Effector CD4-positive, alpha-beta T cell (primary cell): ENCODE measurements around the gene KCNQ1.
"Not testable (repeated sequence)": the region's sequence is repeated elsewhere in the genome, so short reads cannot be mapped to it uniquely, and the experiment has no call there.

ENCODE experiments used
- DNase-seq: peaks from one replicate; pipeline ENCODE4 v3.0.0-alpha.2; 2020

The KCNQ1 gene

GRCh38 chr11:2625183-2625582 is 180.4 kb downstream of the KCNQ1 start:
- DNase-seq: no peak

- DNase-seq: no peak
Observed at GRCh38 chr11:2630679-2631078, 185.9 kb downstream of the KCNQ1 start.

GRCh38 chr11:2631161-2631560 is 186.4 kb downstream of the KCNQ1 start:
- no peak for DNase-seq

GRCh38 chr11:2639763-2640162 is 195.0 kb downstream of the KCNQ1 start:
- DNase-seq: not testable (repeated sequence)

GRCh38 chr11:2641623-2642022 is 196.8 kb downstream of the KCNQ1 start:
- no peak for DNase-seq

- DNase-seq: no peak
Observed at GRCh38 chr11:2643746-2644145, 198.9 kb downstream of the KCNQ1 start.

- DNase-seq: no peak
Observed at GRCh38 chr11:2644844-2645778, 200.3 kb downstream of the KCNQ1 start.

DNA sequence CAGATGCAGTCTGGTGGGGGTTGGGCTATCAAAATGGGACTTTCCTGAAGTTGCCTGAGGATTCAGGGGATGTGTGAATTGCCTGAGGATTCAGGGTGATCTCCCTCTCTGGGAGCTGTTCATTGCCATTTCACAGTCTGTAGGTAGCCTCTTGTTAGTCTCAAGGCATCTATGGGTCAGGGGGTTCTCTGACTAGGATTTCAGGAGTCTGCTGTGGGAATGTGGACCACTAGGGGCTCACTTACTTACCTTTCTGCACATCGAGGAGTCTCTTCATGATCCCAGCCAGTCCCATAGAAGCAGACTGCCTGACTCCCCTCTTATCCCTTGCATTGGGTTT is 200.9 kb downstream of the KCNQ1 start:
- DNase-seq: no peak

GRCh38 chr11:2647167-2647566 is 202.4 kb downstream of the KCNQ1 start:
- no peak for DNase-seq

DNA sequence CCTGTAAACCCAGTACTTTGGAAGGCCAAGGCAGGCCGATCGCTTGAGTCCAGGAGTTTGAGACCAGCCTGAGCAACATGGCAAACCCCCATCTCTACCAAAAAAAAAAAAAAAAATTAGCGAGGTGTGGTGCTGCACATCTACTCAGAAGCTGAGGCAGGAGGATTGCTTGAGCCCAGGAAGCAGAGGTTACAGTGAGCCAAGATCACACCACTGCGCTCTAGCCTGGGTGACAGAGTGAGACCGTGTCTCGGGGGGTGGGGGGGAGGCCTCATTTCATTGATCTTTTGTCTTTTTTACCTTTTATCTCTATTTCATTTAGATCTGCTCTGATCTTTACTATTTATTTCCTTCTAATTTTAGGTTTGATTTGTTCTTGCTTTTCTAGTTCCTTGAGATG is 203.1 kb downstream of the KCNQ1 start:
- no peak for DNase-seq

GRCh38 chr11:2649400-2649799 is 204.6 kb downstream of the KCNQ1 start:
- no peak for DNase-seq

DNA sequence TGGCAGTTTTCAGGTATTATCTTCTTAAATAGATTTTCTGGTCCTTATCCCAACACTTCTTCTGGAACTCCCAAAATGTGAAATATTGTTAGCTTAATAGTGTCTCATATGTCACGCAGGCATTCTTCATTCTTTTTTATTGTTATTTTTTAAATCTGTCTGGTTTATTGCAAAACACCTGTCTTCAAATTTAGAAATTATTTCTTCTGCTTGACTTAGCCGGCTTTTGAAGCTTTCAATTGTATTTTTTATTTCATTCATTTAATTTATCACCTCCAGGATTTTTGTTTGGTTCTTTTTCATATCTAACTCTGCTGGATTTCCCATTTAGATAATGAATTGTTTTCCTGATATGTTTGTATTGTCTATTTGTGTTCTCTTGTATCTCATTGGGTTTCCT is 205.0 kb downstream of the KCNQ1 start:
- no peak for DNase-seq

DNA sequence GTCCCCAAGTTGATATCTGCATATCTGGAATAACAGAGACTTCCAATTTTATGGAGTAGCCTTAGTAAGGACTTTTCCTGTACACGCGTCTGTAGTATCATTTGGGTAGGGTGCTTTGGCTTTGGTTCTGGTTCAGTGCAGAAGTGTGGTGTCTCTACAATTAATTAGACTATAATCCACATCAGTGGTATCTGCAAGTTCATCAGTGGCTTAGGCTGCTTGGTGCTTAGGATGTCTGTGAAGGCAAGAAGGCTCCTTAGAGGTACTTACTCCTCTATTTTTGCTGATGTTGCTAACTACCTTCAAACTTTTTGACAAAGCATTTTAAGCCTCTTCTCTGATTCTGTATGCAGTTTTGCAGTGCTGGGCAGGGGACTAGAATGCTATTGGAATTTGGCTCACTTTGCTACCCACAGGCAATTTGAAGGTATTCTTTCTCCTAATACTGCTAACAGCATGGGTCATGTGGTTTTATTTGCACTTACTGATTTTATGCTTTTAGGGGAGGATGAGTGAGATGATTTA is 205.6 kb downstream of the KCNQ1 start:
- no peak for DNase-seq

DNA sequence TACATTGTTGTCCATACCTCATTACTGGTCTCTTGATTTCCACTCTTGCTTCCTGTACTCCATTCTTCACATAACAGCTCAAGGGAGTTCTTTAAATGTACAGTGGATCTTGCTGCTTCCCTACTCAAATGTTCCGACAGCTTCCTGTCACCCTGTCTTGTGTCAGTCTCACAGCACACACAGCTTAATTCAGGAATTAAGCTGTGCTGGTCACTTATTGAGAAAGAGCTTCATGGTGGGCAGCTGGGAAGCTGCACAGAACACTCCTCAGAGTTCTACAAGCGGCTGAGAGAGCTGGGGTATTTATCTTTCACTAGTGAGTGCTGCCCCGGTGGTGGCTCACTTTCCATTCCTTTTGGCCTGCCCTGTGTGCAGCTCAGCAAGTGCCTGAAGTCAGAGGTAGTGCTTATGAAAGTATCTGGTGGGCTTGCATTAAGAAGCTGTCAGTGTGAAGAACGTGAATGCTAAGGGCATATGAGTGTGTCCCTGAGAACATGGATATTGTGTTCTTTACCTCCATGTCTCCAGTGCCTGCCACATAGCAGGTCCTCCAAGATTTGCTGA is 206.3 kb downstream of the KCNQ1 start:
- DNase-seq: no peak

GRCh38 chr11:2651826-2652271 is 207.0 kb downstream of the KCNQ1 start:
- no peak for DNase-seq

GRCh38 chr11:2652333-2653197 is 207.8 kb downstream of the KCNQ1 start:
- DNase-seq: no peak

DNA sequence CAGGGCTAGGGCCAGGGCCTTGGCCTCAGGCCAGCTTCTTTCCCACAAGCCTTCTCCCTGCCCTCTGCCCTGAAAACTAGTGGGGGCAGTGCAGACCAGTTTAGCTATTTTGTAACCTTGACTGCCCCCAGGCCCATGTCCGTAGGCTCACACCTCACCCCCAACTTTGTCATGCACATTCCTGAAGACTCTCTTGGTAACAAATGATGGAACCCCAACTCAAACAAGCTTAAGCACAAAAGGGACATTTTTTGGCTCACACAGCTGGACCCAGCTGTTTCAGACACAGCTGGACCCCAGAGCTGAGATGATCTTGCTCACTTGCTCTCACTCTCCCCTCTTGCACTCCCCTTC is 208.4 kb downstream of the KCNQ1 start:
- DNase-seq: no peak

GRCh38 chr11:2653930-2654739 is 209.3 kb downstream of the KCNQ1 start:
- no peak for DNase-seq

- DNase-seq: no peak
Observed at GRCh38 chr11:2655016-2655719, 210.4 kb downstream of the KCNQ1 start.

DNA sequence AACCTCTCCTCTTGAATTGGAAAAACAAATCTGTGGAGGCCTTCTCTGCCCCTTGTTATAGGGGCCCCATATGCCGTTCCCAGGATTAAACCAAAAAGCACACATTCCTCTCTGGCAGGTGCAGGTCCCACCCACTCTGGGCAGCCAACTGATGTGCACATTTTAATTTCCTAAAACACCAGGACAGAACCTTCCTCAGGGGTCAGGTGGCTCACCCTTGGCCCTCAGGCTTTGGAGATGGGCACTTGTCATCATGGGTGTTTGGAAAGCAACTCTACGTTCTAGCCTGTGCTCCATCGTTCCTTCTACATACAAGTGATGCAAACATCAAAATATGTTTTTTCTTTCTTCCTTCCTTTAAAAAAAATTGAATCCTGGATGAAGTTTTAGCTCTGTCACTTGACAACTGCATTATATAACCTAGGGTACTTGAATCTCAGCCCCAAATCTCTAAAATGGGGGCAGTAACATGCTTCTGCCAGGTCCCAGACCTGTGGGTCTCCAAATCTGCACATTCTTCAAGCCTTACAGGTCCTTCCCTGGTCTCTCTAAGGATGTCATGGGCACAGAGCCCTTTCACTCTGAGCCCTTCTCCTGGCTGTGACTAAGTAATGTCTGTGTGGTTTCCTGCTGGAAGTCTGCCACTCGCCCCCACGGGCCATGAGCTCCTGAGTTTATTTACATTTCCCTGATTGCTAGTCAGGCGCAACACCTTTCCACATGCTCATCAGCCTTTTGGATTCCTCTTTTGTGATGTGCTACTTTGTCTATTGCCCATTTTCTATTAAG is 211.2 kb downstream of the KCNQ1 start:
- no peak for DNase-seq

DNA sequence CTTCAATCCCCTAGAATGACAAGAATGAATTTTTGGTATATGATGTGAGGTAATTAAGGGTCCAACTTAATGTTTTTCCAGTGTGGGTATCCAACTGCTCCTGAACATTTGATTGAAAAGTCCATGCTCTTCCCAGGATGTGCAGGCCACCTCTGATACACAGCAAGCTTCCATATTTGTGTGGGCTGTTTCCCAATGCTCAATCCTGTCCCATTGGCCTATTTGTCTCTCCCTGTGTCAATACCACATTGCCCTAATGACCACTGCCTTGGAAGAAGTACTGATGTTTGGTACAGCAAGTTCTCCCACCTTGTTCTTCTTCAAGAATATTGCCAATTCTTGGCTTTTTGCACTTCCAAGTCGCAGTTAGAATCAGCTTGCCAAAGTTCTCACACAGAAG is 212.1 kb downstream of the KCNQ1 start:
- no peak for DNase-seq
